K562 (cell line): ENCODE results near the gene KIAA2012.

ENCODE experiments used
- ERF ChIP-seq: fragments of 450-650 bp; formaldehyde crosslinking; IDR thresholded peaks from 2 replicates; pipeline ENCODE4 v1.4.0; 2020; ENCODE audit warnings: mild to moderate bottlenecking, mixed read lengths
- ESRRA ChIP-seq: fragments of 450-650 bp; IDR thresholded peaks from 2 replicates; pipeline ENCODE4 v1.6.1; 2014; ENCODE audit warnings: low read depth, mild to moderate bottlenecking, moderate library complexity, borderline replicate concordance

DNA sequence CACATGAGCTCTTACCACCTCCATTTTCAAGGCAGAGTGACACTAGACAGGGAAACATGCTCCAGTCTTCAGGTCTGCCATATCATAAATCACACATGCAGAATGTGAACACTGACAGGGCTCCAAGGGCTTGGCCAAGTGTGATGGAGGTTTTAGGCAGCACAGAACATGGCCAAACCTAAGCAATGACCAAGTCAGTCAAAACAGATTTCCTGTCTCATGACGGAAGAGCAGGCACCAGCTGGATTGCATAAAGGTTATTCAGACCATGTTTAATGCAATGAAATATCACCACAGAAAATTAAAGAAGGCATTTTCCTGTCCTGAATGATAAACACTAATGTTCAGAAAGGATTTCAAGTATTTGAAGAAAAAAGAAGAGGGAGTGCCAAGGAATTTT, 92.9 kb downstream of the KIAA2012 start:
- TF ChIP-seq ERF (CRISPR knock-in tag) (no peak), ESRRA (no peak)
